ENCODE measurements around the gene ARPC2. TPM values are rescaled to one million over a fixed set of nuclear protein-coding genes. Genes with fewer than 3 reads are reported as not detected.

The ARPC2 gene
- polyA plus RNA-seq, 1 donor = 269 TPM

GRCh38 chr2:218202266-218202665 lies 14.7 kb upstream of the ARPC2 start:
- no CpG with 5 or more reads among the region's 3 CpGs for WGBS (ENCODE audit: insufficient coverage, low lambda C conversion rate)
- Histone ChIP-seq H3K4me3 (ENCODE audit: low read length) (no peak overlapping the region), H3K27me3 (ENCODE audit: control insufficient read depth, insufficient read depth, low read length) (no peaks in the 10 kb centered on the region), H3K4me1 (ENCODE audit: control insufficient read depth, insufficient read depth, low read length) (no peaks in the 10 kb centered on the region), H3K27ac (ENCODE audit: low read length) (no peak overlapping the region), H3K36me3 (ENCODE audit: control insufficient read depth, insufficient read depth, low read length) (no peaks in the 10 kb centered on the region), H3K9me3 (ENCODE audit: control insufficient read depth, low read depth, low read length) (no peaks in the 10 kb centered on the region)
- no peak for DNase-seq

DNA sequence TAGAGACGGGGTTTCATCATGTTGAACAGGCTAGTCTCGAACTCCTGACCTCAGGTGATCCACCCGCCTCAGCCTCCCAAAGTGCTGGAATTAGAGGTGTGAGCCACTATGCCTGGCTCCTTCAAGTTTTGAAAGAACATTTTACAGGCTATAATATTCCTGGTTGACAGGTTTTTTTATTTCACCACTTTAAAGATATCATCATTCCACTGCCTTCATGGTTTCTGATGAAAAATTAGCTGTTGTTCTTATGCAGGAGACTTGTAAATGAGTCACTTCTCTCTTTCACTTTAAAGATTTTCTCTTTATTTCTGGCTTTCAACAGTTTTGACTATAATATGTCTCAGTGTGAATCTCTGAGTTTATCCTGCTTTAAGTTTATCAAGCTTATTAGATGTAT lies 7.9 kb upstream of the ARPC2 start:
- H3K4me1 ChIP-seq (ENCODE audit: control insufficient read depth, insufficient read depth, low read length) = no peaks in the 10 kb centered on the region
- no peak overlapping the region for H3K4me3 ChIP-seq (ENCODE audit: low read length)
- H3K9me3 ChIP-seq (ENCODE audit: control insufficient read depth, low read depth, low read length) = peaks cover 3% of the 10 kb centered on the region
- H3K36me3 ChIP-seq (ENCODE audit: control insufficient read depth, insufficient read depth, low read length) = no peaks in the 10 kb centered on the region
- no peaks in the 10 kb centered on the region for H3K27me3 ChIP-seq (ENCODE audit: control insufficient read depth, insufficient read depth, low read length)
- no peak overlapping the region for H3K27ac ChIP-seq (ENCODE audit: low read length)
- no CpG with 5 or more reads among the region's 3 CpGs for WGBS (ENCODE audit: insufficient coverage, low lambda C conversion rate)
- DNase-seq = no peak

- DNase-seq = no peak
- WGBS (ENCODE audit: insufficient coverage, low lambda C conversion rate) = 100% methylated on average over 1 of the region's 1 CpG
- H3K27me3 ChIP-seq (ENCODE audit: control insufficient read depth, insufficient read depth, low read length) = no peaks in the 10 kb centered on the region
- H3K27ac ChIP-seq (ENCODE audit: low read length) = no peak overlapping the region
- H3K9me3 ChIP-seq (ENCODE audit: control insufficient read depth, low read depth, low read length) = peaks cover 4% of the 10 kb centered on the region
- H3K36me3 ChIP-seq (ENCODE audit: control insufficient read depth, insufficient read depth, low read length) = no peaks in the 10 kb centered on the region
- no peak overlapping the region for H3K4me3 ChIP-seq (ENCODE audit: low read length)
- H3K4me1 ChIP-seq (ENCODE audit: control insufficient read depth, insufficient read depth, low read length) = peaks cover 7% of the 10 kb centered on the region
Measured at GRCh38 chr2:218214116-218214515, 2.9 kb upstream of the ARPC2 start.

- Histone ChIP-seq H3K9me3 (ENCODE audit: control insufficient read depth, low read depth, low read length) (peaks cover 3% of the 10 kb centered on the region), H3K4me1 (ENCODE audit: control insufficient read depth, insufficient read depth, low read length) (peaks cover 19% of the 10 kb centered on the region), H3K4me3 (ENCODE audit: low read length) (peak overlapping the region; percentile 99), H3K27ac (ENCODE audit: low read length) (peak overlapping the region; percentile 98), H3K27me3 (ENCODE audit: control insufficient read depth, insufficient read depth, low read length) (no peaks in the 10 kb centered on the region), H3K36me3 (ENCODE audit: control insufficient read depth, insufficient read depth, low read length) (no peaks in the 10 kb centered on the region)
- no CpG with 5 or more reads among the region's 9 CpGs for WGBS (ENCODE audit: insufficient coverage, low lambda C conversion rate)
- no peak for DNase-seq
Measured at GRCh38 chr2:218216336-218216673, 684 bp upstream of the ARPC2 start.

- Histone ChIP-seq H3K4me1 (ENCODE audit: control insufficient read depth, insufficient read depth, low read length) (peaks cover 19% of the 10 kb centered on the region), H3K4me3 (ENCODE audit: low read length) (peak overlapping the region; percentile 99), H3K27ac (ENCODE audit: low read length) (peak overlapping the region; percentile 98), H3K9me3 (ENCODE audit: control insufficient read depth, low read depth, low read length) (peaks cover 3% of the 10 kb centered on the region), H3K36me3 (ENCODE audit: control insufficient read depth, insufficient read depth, low read length) (peaks cover 1% of the 10 kb centered on the region), H3K27me3 (ENCODE audit: control insufficient read depth, insufficient read depth, low read length) (no peaks in the 10 kb centered on the region)
- 0% methylated on average over 1 of the region's 47 CpGs for WGBS (ENCODE audit: insufficient coverage, low lambda C conversion rate)
- peak; percentile 44 to 78 for DNase-seq
Measured at GRCh38 chr2:218217360-218218267, 625 bp downstream of the ARPC2 start.

GRCh38 chr2:218218268-218219185 lies 1.5 kb downstream of the ARPC2 start:
- H3K27me3 ChIP-seq (ENCODE audit: control insufficient read depth, insufficient read depth, low read length) = no peaks in the 10 kb centered on the region
- H3K4me1 ChIP-seq (ENCODE audit: control insufficient read depth, insufficient read depth, low read length) = peaks cover 21% of the 10 kb centered on the region
- peak in 1 of 2 donors; percentile 22 for DNase-seq
- WGBS (ENCODE audit: insufficient coverage, low lambda C conversion rate) = 19% methylated on average over 2 of the region's 4 CpGs
- peak overlapping the region; percentile 98 for H3K27ac ChIP-seq (ENCODE audit: low read length)
- peaks cover 8% of the 10 kb centered on the region for H3K36me3 ChIP-seq (ENCODE audit: control insufficient read depth, insufficient read depth, low read length)
- peak overlapping the region; percentile 99 for H3K4me3 ChIP-seq (ENCODE audit: low read length)
- peaks cover 3% of the 10 kb centered on the region for H3K9me3 ChIP-seq (ENCODE audit: control insufficient read depth, low read depth, low read length)

DNA sequence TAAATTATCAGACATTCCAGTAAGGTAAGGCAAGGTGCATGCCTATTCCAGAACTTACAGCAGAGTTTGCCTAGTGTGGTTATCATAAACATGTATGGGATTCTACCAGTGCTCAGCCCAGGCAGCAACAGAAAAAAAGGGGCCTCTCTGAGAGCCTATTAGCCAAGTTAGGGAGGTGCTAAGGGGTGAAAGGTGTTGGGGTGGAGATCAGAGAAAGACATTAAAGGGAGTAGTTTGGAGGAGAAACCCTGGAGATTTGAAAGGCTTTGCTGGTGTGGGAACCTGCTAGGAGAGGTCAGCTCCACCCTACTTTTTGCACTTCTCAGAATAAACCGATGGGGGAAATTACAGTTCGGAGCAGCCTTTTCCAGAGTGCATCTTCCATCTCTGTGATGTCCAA lies 2.9 kb downstream of the ARPC2 start:
- Histone ChIP-seq H3K9me3 (ENCODE audit: control insufficient read depth, low read depth, low read length) (peaks cover 3% of the 10 kb centered on the region), H3K27me3 (ENCODE audit: control insufficient read depth, insufficient read depth, low read length) (no peaks in the 10 kb centered on the region), H3K4me3 (ENCODE audit: low read length) (no peak overlapping the region), H3K36me3 (ENCODE audit: control insufficient read depth, insufficient read depth, low read length) (peaks cover 19% of the 10 kb centered on the region), H3K4me1 (ENCODE audit: control insufficient read depth, insufficient read depth, low read length) (peaks cover 21% of the 10 kb centered on the region), H3K27ac (ENCODE audit: low read length) (peak overlapping the region; percentile 4)
- no peak for DNase-seq
- no CpG with 5 or more reads among the region's 2 CpGs for WGBS (ENCODE audit: insufficient coverage, low lambda C conversion rate)

DNA sequence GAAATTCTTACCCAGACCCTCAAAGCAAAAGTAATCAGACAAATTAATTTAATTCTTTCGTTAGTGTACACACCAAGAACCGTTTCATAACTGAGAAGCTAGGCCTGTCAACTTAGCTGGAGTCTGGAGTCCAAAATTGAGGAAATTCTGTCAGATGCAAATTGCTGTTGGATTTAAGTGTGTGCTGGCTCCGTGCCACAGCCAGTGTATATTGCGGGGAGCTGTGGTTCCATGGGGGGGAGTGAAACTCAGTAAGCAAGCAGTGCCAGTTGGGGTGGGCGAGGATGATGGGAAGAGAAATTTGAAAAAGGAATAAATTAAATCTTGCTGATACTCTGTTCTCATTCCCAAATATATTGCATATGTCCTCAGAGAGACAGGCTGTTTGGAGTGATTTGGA lies 4.0 kb downstream of the ARPC2 start:
- Histone ChIP-seq H3K4me3 (ENCODE audit: low read length) (no peak overlapping the region), H3K4me1 (ENCODE audit: control insufficient read depth, insufficient read depth, low read length) (peaks cover 24% of the 10 kb centered on the region), H3K27me3 (ENCODE audit: control insufficient read depth, insufficient read depth, low read length) (no peaks in the 10 kb centered on the region), H3K36me3 (ENCODE audit: control insufficient read depth, insufficient read depth, low read length) (peaks cover 28% of the 10 kb centered on the region), H3K27ac (ENCODE audit: low read length) (no peak overlapping the region), H3K9me3 (ENCODE audit: control insufficient read depth, low read depth, low read length) (peaks cover 3% of the 10 kb centered on the region)
- 82% methylated on average over 2 of the region's 5 CpGs for WGBS (ENCODE audit: insufficient coverage, low lambda C conversion rate)
- no peak for DNase-seq

DNA sequence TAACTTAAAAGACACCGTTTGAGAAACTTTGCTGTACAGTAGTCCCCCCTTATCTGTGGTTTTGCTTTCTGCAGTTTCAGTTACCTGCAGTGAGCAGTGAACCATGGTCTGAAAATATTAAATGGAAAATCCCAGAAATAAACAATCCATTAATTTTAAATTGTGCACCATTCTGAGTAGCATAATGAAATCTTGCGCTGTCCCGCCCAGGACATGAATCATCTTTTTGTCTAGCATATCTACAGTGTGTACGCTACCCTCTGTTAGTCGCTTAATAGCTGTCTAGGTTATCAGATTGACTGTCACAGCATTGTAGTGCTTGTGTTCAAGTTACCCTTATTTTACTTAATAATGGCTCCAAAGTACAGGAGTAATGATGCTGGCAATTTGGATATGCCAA lies 6.1 kb downstream of the ARPC2 start:
- Histone ChIP-seq H3K27me3 (ENCODE audit: control insufficient read depth, insufficient read depth, low read length) (no peaks in the 10 kb centered on the region), H3K4me1 (ENCODE audit: control insufficient read depth, insufficient read depth, low read length) (peaks cover 24% of the 10 kb centered on the region), H3K27ac (ENCODE audit: low read length) (no peak overlapping the region), H3K9me3 (ENCODE audit: control insufficient read depth, low read depth, low read length) (no peaks in the 10 kb centered on the region), H3K4me3 (ENCODE audit: low read length) (no peak overlapping the region), H3K36me3 (ENCODE audit: control insufficient read depth, insufficient read depth, low read length) (peaks cover 36% of the 10 kb centered on the region)
- peak in 1 of 2 donors; percentile 21 for DNase-seq
- WGBS (ENCODE audit: insufficient coverage, low lambda C conversion rate) = no CpG with 5 or more reads among the region's 5 CpGs

- Histone ChIP-seq H3K36me3 (ENCODE audit: control insufficient read depth, insufficient read depth, low read length) (peaks cover 43% of the 10 kb centered on the region), H3K9me3 (ENCODE audit: control insufficient read depth, low read depth, low read length) (no peaks in the 10 kb centered on the region), H3K4me1 (ENCODE audit: control insufficient read depth, insufficient read depth, low read length) (peaks cover 16% of the 10 kb centered on the region), H3K27me3 (ENCODE audit: control insufficient read depth, insufficient read depth, low read length) (no peaks in the 10 kb centered on the region), H3K27ac (ENCODE audit: low read length) (no peak overlapping the region), H3K4me3 (ENCODE audit: low read length) (no peak overlapping the region)
- DNase-seq = no peak
- no CpG with 5 or more reads among the region's 1 CpG for WGBS (ENCODE audit: insufficient coverage, low lambda C conversion rate)
Measured at GRCh38 chr2:218224186-218224585, 7.2 kb downstream of the ARPC2 start.

All from large intestine (tissue), 3 donors.